CD4-positive, alpha-beta T cell treated with Interleukin-17A for 4 hours (primary cell): Measurements from ENCODE around the gene CNTNAP5.
"Not testable (repeated sequence)": the region's sequence is repeated elsewhere in the genome, so short reads cannot be mapped to it uniquely, and the experiment has no call there.

Source experiments
- DNase-seq: peaks from one replicate; pipeline ENCODE4 v3.0.0-alpha.2; 2020; ENCODE audit warnings: mixed read lengths

CNTNAP5 gene

DNA sequence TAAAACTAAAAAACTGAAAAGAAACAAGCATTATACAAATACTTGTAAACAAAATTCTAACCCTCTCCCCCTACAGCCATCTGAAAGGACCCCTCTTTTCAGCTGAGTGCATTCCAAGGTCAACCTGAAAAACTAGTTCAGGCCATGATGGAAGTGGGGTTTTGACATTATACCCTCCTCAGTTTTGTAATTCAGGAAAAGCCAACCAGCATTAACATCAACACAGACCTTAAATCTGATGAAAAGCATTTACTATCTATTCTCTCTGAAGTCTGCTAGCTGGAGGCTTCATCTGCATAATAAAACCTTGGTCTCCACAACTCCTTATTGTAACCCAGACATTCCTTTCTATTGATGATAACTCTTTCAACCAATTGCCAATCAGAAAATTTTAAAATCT is 302.2 kb downstream of the CNTNAP5 start:
- DNase-seq = no peak

DNA sequence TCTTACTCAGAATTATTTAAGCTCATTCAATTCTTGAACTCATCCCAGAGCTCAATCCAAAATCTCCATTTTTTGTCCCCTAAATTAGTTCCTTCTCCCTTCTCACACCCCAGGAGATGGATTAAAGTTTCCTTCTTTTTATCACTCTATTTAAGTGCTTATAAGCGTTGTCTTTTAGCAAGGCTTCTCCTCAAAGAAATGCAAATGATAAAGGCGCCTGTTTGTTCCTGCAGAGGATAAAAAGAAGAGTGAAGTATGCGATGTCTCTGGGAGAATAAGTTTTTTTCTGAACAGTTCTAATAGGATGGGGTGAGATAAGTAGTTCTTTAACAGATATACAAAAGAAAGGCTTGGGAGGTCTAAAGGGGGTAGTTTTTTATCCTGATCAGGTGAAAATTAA is 303.3 kb downstream of the CNTNAP5 start:
- no peak for DNase-seq

DNA sequence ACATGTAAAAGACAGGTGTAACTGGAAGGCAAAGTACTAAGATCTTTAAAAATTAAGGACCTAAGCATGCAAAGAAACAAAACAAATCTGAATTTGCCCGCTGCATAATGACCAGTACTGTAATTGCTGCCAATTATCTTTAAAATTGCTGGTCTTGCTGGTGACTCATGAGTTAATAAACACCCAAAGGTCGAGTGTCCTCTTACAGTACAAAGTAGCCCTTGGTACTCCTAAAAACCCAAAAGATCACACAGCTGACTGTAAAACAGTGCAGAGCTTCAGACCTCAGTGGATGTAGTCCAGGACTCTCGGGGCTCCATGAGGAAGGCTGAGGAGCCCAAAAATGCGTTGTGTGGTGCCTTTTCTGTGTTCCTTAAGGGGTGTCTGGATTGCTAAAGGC is 308.7 kb downstream of the CNTNAP5 start:
- DNase-seq = no peak

DNA sequence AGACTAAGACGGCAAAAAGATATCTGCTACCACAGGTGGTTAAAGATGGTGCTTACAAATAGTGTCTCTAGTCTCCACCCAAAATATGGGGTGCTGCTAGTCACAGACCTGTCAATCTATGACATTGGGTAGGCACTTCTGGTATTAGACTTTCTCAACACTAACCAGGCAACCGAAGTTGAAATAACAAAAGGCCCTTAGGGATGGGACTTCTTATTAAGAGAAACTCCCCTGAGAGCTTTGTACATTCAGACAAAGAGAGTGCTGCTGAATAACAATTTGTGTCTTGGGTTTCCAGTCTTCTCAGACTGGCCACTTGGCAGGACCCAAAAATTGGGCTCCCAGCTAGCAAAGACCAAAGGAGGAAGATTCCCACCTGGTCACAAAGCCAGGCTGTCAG is 310.0 kb downstream of the CNTNAP5 start:
- DNase-seq = no peak

DNA sequence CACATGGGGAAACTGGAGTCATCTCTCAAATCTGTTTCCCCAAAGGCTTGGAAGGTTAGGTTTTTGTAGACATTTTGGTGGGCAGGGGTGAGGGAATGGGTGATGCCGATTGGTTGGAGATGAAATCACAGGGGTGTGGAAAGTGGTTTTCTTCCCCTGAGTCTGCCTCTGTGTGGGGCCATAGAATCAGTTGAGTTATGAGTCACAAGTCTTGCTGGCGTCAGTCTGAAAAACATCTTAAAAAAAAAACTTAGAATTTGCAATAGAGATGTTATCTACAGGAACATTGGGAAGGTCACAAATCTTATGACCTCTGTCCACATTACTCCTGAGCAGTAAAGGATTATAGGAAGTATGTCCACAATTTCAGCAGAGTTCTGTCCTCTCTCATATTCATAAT is 314.6 kb downstream of the CNTNAP5 start:
- no peak for DNase-seq

DNA sequence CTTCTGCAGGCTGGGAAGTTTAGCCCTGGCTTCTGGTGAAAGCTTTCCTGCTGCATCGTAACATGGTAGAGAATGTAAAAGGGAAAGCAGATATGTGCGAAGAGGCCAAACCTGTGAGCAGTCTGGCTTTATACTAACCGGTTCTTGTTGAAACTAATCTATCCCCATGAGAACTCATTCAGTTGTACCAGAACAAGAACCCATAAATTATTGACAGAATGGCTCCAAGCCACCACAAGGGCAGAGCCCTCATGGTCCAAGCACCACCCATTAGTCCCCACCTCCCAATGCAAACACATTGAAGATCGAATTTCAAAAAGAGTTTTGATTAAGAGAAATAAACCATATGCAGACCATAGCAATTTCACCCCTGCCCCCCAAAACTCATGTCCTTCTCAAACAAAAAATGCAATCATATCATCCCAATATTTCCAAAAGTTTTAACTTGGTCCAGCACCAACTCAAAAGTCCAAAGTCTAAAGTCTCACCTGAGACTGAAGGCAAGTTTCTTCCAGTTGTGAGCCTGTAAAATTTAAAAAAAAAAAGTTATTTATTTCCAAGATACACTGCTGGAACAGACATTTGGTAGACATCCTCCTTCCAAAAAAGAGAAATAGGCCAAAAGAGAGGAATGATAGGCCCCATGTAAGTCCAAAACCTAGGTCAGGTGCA is 318.9 kb downstream of the CNTNAP5 start:
- no peak for DNase-seq

DNA sequence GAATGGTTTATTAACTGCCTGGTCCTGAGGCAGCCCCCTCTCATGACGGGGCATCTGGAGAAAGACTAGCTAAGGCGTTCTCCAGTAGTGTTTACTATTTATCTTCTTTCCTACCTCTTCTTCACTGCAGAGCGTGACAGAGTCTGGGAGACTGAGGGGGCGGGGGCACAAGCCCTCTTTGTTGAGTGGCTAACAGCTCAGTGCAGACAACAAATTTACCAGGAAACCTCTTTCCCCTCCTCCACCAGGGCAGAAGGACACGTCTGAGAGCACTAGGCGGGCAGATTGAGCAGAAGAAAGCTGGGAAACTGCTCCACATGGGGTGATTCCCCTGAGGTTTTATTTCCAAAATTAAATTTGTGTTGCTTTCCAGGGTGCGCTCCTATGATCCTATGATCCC is 322.1 kb downstream of the CNTNAP5 start:
- DNase-seq = no peak

DNA sequence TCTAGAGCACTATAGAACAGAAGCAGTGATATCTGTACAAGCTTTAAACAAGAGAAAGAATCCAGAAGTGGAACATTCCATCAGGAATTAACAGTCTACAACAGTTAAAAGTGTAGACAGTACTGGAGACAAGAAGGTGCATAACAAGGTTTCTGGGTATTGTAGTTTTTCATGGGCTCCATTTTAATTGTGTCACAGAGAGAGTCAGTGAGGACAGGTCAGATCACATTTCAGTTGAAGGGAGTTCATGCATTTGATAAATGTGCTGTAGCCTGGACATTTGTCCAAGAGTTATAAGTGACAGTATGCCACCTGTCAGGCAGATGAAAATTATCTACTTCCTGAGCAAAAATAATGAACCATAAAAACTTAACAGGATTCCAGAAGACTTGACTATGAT is 328.6 kb downstream of the CNTNAP5 start:
- DNase-seq = no peak

DNA sequence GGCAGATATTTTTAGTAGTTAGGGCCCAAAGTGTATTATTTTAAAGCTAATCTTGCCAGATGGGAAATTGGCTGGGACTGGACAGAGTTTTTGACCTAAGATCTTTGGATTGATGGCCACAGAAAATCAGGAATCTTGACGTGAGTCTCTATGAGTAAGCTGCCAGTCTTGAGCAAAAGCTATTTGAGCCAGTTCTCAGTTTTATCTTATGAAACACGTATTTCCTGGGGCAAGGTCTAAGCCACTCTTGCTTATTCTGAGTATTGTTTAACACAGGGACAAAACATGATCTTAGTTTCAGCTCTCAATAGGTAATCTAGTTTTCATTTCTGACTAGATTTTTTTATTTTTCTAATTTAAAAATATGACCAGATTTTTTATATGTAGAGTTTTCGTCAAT is 329.4 kb downstream of the CNTNAP5 start:
- no peak for DNase-seq

DNA sequence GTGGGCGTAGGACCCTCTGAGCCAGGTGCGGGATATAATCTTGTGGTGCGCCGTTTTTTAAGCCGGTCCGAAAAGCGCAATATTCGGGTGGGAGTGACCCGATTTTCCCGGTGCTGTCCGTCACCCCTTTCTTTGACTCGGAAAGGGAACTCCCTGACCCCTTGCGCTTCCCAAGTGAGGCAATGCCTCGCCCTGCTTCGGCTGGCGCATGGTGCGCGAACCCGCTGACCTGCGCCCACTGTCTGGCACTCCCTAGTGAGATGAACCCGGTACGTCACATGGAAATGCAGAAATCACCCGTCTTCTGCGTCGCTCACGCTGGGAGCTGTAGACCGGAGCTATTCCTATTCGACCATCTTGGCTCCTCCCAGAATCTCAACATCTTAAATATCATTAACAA is 336.9 kb downstream of the CNTNAP5 start:
- not testable (repeated sequence) for DNase-seq

DNA sequence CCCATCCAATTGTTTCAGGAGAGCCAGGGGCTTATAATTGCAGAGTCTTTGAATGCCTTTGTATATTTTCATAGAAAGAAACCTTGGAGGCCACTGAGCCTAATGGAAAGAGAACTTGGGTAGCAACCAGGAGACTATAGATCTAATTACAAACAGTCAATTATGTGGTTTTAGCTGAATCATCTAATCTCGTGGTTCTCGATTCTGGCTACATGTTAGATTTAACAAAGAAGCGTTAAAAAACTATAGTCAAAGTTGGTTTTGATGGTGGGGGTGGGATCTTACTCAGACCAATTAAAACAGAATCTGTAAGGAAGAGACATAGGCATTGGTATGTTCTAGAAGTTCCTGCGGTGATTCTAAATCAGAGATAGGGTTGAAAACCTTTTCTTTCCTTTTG is 344.1 kb downstream of the CNTNAP5 start:
- DNase-seq = no peak

DNA sequence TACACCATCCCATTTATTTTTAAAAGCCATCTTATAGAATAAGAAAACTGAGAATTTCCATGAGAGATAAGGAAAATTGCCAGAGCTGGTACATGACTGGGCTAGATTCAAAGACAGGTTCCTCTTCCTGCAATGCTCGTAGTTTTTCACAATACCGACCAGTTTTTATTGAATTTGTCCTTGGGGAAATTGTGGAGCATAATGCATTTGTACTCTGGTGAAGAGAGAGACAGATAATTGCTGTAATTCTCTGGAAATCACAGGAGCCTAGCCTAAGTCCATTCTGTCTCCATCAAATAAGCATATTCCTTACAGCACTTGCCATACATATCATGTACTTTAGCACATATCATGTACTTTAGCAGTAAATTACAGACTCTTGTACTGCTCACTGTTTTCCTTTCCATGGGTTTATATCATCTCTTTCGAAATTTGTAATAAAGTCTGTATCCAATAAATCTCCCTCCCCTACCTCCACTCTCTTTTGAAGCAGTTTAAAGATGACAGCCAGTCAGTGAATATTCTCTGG is 355.2 kb downstream of the CNTNAP5 start:
- DNase-seq = no peak

DNA sequence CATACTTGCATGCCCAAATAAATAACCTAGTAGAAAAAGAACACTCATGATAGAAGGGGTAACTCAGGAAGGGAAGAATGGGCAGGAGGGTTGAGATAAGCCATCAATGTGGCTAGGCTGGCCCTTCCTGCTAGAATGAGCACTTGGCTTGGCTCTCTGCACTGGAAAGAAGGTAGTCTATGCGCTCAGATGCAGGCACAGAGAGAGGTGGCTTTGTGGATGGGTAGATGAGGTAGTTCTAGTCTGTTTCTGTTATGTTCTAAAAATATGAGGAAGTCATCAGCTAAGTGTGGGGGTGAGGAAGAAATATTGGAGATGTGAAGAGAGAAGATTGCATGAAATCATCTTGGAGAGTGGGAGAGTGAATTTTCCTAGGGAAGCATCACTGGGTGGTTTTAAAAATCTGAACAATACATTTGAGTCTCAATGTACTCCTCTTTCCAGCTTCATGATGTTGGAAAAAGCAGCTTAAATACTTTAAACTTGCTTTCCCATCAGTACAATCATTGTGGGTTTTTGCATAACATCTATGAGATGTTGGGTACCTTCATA is 357.1 kb downstream of the CNTNAP5 start:
- DNase-seq = no peak

DNA sequence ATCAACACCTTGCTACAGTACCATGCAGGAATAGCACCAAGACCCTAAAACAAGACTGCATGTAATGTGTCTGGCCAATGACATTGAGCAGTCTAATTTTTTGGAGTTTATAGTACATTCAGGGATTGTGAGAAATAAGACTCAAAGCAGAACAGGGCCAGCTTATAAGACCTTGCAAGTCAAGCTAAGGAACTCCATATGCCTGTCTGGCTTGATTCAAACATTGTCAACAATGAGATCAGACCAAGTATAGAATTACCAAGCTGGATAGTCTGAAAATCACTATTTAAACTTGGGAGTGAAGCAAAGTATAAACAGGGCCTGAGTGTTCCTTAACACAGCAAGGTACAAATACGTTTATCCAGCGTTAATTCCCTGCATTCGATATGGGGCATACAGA is 370.9 kb downstream of the CNTNAP5 start:
- DNase-seq = no peak

DNA sequence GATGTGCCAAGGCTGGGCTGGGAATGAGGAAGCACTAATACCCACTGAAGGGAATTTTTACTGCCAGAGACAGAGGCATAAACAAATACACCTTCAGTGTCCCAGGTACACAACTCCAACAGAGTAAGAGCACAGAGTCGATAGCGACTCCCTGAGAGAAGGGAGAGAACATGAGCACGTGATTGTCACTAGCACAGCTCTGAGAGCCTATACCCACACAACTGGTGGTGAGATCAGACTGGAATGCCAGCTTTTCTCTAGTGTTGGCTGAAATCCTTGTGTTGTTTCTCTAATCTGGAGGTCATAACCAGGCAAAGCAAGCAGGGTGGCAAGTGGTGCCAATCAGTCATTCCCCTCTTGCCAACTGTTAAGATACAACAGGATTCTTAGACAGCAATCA is 377.2 kb downstream of the CNTNAP5 start:
- DNase-seq = no peak

DNA sequence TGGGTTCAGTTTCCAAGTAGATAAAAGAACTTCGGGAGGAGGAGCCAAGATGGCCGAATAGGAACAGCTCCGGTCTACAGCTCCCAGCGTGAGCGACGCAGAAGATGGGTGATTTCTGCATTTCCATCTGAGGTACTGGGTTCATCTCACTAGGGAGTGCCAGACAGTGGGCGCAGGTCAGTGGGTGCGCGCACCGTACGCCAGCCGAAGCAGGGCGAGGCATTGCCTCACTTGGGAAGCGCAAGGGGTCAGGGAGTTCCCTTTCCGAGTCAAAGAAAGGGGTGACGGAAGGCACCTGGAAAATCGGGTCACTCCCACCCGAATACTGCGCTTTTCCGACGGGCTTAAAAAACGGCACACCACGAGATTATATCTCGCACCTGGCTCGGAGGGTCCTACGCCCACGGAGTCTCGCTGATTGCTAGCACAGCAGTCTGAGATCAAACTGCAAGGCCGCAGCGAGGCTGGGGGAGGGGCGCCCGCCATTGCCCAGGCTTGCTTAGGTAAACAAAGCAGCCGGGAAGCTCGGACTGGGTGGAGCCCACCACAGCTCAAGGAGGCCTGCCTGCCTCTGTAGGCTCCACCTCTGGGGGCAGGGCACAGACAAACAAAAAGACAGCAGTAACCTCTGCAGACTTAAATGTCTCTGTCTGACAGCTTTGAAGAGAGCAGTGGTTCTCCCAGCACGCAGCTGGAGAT is 382.9 kb downstream of the CNTNAP5 start:
- not testable (repeated sequence) for DNase-seq

DNA sequence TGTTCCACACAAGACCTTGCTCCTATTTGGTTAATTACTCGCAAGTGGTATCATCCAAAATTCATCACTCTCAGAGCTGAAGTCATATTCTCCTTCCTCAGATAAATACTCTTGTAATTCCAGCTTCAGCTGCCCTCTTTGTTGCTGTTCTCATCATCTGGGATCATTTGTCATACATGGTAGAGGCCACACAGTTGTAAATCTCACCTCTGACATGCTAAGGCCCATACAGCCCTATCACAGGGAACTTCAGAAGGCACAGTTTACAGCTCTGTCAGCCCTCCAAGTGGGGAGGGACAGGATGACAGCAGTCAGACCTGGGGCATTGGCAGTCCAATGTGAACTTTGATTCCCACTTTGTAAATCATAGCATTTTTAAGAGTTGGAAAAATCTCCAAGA is 399.0 kb downstream of the CNTNAP5 start:
- no peak for DNase-seq

DNA sequence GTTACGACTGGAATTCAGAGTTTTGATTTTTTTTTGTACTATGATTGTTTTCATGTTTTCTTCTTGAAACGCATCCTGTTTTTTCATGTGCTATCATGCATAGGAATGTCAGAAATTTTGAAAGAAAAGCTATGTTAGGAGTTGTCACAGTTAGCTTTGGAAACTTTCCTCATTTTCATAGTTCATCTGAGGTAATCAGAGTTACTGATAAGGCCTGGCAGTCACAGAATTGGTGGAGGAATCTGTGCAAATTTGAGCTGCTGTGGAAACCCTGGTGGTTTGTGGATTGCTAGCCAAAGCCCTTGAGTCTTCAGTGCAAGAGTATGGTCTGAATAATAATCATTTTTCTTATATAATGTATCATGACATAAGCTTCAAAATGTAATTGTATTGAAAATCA is 401.0 kb downstream of the CNTNAP5 start:
- DNase-seq = no peak

DNA sequence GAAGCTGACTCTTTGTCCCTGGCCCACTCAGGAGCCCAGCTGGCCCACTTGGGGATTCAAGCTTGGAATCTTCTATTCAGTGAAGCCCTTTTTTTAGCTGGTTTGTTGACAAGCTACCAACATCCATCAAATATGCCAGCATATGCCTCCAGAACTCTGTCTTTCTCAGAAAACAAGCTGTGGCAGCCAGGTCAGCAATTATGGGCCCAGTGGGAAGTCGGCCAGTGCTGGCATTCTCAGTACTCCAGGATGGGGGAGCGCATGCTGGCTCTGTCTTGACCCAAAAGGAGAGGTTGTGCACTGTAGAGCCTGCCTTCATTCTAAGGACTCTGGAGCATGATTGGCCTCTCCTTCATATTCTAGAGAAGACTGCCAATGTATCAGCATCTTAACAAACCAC is 401.5 kb downstream of the CNTNAP5 start:
- DNase-seq = no peak

DNA sequence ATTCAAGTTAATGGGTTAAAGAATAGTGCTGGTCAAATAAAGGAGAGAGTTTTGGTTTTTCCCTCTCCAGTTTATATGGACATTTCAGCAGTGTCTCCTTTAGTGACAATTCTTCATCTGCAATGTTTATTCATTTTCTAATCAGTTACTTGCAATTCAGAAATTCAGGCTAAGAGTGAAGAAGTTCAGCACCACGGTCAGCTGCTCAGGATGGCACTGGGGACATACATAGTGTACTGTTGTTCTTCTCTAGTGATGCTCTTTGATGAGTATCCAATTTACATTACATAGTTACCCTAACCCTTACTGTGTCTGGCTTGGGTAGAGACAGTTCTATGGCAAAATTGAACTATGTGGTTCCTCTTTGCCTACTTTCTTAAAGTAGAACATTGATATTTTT is 412.7 kb downstream of the CNTNAP5 start:
- DNase-seq = no peak

DNA sequence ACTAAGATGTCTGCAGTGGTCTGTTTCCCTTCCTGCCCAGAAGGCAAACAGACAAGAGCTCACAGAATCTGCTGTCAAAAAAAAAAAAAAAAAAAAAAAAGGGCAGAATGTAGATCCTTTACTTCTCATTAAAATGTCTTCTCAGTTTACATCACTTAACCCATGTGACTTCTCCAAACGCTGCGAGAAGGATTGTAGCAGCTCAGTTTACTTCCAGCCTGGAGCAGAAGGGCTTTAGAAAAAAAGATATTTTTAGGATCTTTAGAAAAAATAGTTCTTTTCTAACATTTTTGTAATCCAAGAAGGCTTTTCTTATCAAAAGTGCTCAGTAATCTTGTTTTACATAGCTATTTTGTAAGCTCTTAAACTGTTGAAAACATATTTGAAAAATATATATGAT is 425.4 kb downstream of the CNTNAP5 start:
- no peak for DNase-seq

DNA sequence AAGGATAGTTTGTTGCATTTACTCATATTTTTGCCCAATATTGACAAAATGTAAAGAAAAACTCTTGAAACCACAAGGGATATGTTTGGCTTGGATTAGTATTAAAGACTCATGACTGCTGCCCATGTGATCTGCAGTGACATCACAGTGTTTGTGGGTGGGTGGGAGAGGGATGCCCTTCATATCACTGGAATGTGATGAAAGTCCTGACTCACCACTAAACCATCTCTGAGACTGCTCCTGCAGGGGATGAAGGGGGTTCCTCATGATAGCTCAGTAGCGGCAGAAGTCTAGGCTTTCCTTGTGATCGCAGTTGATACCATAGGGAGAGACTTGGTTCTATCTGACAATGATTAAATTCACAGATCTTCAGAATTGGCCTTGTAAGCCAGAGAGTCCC is 451.2 kb downstream of the CNTNAP5 start:
- DNase-seq = no peak

DNA sequence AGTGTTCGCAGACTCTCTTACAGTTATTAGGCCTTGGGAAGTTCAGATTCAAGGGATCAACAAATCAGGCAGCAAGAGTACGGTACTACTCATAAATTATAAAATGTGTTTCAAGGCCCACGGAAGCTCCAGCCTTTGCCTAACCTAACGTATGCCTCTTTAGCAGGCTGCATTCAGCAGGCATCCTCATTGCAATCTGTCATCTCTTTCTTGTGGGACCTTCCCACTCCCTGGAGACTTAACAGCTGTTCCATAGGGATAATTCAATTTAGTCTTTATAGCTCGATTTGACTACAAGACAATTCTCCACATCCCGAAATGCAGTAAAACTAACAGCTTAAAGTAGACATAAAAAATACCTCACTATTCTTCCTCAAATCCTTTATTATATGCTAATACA is 453.7 kb downstream of the CNTNAP5 start:
- no peak for DNase-seq

DNA sequence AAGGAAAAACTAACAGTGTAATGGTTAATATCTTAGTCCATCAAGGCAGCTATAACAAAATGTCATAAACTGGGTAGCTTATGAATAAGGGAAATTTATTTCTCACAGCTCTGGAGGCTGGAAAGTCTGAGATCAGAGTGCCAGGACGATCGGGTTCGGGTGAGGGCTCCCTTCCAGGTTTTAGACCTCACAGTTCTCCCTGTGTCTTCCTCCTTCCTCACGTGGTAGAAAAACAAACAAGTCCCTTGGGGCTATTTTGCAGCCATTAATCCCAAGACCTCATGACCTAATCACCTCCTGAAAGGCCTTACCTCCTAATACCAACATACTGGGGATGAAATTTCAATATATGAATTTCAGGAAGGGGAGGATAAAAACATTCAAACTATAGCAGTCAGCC is 455.9 kb downstream of the CNTNAP5 start:
- DNase-seq = no peak
